ENCODE results near the gene EMILIN1.

EMILIN1 gene

DNA sequence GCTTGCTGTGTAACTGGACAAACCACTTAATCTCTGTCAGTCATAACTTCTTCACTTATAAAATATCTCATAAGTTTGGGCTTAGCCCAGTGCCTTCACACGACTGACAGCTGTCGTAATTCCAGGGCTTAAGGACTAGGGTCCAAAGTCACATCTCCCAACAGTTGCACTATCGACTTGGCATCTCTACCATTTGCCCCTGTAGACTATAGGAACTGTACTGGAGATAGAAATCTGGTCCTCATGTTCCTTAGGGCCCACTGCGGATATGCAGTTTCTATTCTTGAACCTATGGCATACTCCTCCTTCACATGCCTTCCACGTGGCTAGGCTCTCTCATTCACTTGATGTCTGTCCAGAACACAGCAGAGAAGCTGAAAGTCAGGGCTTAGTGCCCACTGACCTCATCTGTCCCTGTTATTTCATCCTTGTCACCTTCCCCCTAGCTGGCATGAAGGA is 47.9 kb downstream of the EMILIN1 start:
- DNase-seq (ENCODE audit: low spot score): no peak

DNA sequence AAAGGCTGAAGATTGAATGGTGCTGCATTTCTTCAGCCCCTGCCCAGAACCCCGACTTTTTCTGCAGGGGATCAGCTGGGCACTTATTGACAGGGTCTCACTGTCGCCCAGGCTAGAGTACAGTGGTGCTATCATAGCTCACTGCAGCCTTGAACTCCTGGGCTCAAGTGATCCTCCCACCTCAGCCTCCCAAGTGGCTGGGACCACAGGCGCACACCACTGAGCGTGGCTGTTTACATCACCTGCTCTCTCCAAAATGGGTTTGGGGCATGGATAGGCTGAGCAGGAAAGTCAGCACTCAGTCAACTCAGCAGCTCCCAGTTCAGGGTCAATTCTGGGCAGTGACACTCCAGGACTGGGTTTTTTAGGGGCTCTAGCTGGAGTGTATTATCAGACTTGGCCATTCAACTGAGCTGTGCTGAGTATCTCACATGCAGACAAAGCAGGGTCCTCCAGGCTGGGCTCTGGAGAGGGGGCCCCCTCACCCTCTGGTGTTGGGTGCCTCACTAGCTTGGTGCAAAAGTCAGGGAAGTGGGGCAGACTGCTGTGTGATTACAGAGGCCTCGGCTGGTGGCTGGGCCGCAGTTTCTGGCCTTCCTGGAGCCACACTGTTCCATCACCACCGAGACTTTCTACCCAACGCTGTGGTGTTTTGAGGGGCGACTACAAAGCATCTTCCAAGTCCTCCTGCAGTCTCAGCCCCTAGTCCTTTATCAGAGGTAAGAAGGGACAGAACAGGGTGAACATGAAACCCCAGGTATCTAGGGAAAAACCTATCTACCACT is 49.7 kb downstream of the EMILIN1 start:
- DNase-seq (ENCODE audit: low spot score): no peak

DNA sequence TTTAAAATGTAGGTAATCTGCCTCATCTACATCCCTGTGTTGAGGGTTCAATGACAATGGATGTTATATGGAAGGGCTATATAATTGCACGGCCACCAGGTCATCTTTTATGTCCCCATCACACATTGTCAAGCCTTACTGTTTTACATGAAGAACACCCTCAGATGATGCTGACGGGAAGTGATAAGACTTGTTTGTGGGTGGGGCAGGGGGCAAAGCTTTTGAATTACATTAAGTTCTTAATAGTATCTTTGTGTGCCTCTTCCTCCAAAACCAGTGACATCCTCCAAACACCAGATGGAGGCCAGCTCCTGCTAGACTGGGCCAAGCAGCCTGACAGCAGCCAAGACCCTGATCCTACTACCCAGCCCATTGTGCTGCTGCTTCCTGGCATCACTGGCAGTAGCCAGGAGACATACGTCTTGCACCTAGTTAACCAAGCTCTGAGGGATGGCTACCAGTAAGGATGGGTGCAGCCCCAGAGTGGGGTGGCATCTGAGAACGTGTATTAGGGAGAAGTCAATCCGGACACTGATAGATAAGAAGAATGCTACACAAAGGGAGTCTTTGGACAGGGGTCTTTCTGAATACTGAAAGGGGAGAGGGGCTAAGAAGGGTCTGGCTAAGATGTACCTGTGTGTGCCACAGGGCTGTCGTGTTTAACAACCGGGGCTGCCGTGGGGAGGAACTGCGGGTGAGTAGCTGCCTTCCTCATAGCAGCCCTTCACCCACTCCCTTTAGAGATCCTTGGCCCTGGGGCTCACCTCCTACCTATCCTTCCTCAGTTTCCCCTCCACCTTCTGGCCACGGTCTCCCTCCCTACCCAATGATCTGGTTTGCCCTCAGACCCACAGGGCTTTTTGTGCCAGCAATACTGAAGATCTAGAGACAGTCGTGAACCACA is 50.5 kb downstream of the EMILIN1 start:
- DNase-seq (ENCODE audit: low spot score): no peak

DNA sequence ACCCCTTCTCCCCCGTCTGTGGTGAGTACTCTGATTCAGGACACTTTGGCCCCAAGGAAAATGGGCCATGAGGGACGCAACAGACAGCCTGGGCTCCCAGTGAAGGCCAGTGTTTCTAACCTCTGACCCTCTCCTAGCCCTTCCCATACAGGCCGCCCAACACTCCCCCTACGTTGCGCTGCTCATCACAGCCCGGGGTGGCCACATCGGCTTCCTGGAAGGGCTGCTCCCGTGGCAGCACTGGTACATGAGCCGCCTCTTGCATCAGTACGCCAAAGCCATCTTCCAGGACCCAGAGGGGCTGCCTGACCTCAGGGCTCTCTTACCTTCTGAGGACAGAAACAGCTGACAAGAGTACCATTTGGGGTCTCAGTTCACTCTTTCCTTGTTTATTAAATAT is 52.0 kb downstream of the EMILIN1 start:
- no peak for DNase-seq (ENCODE audit: low spot score)

DNA sequence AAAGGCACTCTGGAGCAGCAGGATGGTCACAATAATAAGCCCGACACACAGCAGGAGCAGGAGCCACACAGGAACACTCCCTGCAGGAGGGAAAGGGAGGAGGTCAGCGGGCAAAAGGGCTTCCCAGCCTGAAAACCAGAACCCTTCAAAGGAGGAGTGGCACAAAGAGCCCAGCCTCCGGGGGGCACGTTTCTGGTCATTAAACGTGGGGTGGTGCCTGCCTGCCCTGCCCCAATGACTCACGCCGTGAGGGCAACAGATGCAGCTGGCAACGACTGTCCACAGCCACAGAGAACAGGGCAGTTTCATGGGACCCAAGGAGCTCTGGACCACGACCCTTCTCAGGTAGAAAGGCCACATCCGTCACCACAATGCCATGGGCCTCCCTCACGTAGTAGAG is 53.0 kb downstream of the EMILIN1 start:
- DNase-seq (ENCODE audit: low spot score): no peak

DNA sequence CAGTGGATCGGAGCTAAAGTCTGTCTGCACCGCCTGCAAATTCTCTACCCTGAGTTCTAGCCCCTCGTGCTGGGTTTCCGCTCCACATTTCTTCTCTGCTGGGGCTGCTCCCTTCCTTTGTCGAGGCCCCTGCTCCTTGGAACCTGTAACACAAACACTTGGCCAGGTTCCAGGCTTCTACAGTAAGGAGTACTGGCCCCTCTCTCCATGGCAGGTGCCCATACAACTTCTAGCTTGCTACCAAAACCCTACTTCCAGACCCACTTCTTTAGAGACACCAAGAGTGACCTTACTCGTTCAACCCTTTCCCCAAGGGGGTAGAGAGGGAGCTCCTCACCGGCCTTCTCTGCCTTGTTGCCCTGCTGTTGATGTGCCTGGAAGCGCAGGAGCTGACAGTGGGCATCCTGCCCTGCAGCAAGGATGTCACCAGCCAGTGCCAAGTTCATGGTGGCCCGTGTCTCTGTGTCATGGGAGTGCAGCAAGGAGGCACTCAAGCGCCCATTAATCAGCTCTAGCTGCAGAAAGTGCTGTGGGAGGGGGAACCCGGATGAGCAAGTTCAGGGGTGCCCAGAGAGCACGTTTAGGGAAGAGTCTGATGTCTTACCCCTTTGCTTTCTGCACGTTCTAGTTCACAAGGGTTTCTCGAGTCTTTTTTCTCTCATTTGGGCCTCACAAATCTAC is 54.9 kb downstream of the EMILIN1 start:
- DNase-seq (ENCODE audit: low spot score): no peak

DNA sequence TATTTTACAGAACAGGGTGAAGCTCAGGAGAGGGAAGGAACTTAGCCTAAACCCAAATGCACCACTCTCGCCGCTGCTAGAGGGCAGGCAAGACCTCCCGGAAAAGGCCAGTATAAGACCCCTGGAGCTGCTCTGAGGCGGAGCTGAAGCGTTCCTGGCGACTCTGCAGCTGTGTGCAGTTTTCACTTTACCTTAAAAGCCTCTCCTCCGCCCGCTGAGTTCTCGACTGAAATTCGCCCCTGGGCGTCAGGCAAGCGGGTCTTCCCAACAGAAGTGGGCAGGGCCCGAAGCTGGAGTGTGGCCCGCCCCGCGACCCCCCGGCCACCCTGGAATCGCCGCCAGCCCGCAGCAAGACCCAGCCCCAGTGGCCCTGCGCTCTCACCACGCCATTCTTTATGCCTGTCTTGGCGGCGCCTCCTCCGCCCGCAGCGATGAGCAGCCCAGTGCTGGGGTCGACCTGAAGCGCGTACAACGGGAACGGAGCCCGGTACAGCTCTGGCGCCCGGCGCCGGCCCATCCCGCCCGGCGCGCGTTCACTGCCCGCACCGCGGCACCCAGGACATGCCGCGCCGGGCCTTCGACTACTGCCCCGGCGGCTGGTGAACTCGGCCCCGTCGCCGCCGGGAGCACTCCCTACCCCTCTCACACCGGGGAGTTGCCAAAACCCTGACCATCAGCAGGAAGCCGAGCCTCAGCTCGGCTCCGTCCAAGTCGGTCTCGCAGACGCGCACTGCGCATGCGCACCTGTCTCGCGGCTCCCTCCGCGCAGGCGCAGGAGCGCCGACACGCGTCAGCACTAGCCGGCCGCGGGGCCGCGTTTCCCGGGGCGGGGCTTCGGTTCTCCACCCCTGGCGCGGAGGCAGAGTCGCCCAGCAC is 55.7 kb downstream of the EMILIN1 start, which contains the start of gene PREB:
PREB (minus strand) TSS at position 732 of the 876 bp plus-strand sequence; CDS start at position 517, 215 bp downstream.
- DNase-seq (ENCODE audit: low spot score): peak; percentile 98

DNA sequence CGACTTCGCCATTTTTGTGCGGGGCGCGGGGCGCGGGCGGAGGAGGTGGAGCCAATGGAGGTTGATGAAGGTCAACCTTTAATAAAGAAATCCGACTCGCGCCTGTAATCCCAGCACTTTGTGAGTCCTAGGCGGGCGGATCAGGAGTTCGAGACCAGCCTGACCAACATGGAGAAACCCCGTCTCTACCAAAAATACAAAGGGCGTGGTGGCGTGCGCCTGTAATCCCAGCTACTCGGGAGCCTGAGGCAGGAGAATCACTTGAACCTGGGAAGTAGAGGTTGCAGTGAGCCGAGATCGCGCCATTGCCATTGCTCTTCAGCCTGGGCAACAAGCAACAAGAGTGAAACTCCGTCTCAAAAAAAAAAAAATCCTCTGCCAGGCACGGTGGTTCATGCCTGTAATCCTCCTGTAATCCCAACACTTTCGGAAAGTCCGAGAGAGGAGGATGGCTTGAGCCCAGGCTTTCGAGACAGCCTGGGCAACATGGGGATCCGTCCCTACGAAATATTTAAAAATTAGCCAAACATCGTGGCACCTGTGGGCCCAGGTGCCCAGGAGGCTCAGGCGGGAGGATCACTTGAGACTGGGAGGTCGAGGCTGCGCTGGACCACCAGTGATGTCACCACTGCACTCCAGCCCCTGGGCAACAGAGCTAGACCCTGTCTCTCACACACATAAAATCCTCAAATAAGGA is 56.5 kb downstream of the EMILIN1 start:
- no peak for DNase-seq (ENCODE audit: low spot score)

DNA sequence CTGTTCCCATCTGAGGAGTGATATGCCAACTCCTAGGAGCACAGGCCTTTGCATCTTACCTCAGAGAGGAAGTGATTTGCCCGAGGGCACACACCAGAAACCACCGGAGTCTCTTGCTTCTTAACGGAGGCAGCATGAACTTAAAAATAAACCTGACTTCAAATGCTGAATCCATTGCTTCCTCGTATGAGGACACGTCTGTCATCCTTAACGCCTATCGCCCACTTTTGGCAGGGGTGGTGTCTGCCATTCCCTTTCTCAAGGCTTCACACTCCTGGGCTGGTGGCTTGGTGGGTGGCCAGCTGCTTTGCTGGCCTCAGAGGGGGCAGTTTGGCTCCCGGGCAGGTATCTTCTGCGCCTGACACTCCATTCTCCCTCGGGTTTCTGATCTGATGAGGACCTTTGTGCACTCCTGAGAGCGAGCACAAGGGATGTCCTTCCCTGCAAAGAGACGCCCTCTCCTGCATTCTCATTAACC is 57.1 kb downstream of the EMILIN1 start:
- DNase-seq (ENCODE audit: low spot score): no peak

Measured in activated CD4-positive, alpha-beta T cell treated with anti-CD3 and anti-CD28 coated beads, Interleukin-2, Interleukin-4, amounts not matched to agents 100 ng/mL and 50 ng/mL, durations not matched to agents 16 hours and 8 hours (primary cell).